SHP77 treated with DMSO at 0.1 percent for 48 hours (cell line): ENCODE measurements around the gene ACOX2.

ENCODE experiments used
- DNase-seq: peaks from one replicate; lab custom pipeline; 2025; lab: John Stamatoyannopoulos, UW

The ACOX2 gene

DNA sequence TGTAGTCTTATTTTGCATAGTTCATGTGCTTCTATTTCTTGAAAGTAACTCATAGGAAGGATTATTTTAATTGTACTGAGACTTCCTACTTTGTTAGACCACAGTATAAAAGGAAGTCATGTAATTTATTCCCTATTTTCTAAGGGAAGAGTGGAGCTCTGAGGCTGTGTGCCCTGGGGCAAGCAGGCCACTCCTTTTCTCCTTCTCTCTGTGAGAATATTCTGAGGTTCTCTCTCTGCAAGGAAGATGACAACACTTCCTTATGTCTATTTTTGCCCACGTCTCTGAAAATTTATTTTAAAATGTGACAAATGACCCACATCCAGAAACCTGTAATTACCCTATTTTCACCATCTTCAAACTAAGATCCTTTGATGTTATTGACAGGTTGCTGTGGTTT lies 34.1 kb downstream of the ACOX2 start:
- DNase-seq: no peak

GRCh38 chr3:58497097-58497496 lies 39.9 kb downstream of the ACOX2 start:
- no peak for DNase-seq

GRCh38 chr3:58496206-58496857 lies 40.7 kb downstream of the ACOX2 start:
- DNase-seq: no peak

DNA sequence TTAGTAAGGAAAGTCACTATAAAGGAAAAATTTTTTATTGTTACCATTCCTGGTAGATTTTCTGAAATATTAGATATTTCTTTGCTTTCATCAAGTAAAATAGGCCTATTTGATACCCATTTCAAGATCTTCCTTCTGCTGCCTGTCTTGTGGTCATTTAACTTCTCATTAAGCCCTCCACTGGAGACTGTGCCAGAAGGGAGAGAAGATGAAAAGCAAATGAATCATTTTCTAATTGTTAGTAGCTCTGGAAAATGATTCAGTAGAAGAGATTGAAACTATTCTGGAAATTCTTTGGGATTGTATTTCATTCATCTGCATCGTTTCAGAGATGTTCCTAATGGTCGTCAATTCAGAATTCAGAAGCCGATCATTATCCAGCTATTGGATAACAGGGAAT lies 41.9 kb downstream of the ACOX2 start:
- no peak for DNase-seq

DNA sequence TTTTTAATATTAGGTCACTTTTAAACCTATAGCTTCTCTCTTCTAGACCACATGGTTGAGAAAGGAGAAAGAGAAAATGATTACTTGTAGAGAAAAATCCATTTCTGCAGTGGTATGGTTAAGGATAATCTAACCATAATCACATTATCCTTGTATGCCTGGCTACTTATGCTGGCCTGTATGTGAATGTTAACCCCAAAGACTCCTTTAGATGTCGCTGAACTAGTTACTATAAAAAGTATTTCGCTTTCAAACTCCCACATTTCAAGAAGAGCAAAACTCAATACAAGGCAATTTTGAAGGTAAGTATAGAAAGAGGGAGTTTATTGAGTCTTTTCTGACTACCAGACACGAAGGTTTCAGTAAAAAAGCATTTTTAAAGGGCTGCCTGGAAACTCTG lies 42.9 kb downstream of the ACOX2 start:
- DNase-seq: no peak

GRCh38 chr3:58492494-58492905 lies 44.5 kb downstream of the ACOX2 start:
- DNase-seq: no peak

- peak; percentile 80 for DNase-seq
Measured at GRCh38 chr3:58491506-58492402, 45.2 kb downstream of the ACOX2 start, which contains the start of gene KCTD6. KCTD6 (plus strand) TSS chr3:58492096; CDS start chr3:58498756, 6,660 bp downstream.

GRCh38 chr3:58490860-58491501 lies 46.0 kb downstream of the ACOX2 start:
- peak; percentile 63 for DNase-seq

DNA sequence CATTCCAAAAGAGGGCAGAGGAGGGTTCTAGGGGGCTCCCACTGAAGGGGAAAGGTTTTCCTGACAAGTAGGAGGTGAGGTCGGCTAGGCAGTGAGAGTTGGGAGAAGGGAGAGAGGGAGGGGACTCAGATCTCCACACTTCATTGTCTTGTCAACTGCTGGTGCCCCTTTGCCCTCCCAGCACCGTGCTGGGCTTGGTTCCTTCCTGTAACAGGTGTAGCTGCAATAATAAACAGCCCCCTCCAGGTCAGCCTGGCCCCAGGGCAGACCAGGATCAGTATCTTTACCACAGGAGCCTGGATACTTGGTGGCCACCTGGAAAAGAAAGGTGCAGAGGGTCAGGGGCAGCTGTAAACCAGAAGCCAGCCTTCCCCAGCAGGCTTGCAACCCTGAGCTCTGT lies 48.0 kb downstream of the ACOX2 start:
- DNase-seq: no peak

DNA sequence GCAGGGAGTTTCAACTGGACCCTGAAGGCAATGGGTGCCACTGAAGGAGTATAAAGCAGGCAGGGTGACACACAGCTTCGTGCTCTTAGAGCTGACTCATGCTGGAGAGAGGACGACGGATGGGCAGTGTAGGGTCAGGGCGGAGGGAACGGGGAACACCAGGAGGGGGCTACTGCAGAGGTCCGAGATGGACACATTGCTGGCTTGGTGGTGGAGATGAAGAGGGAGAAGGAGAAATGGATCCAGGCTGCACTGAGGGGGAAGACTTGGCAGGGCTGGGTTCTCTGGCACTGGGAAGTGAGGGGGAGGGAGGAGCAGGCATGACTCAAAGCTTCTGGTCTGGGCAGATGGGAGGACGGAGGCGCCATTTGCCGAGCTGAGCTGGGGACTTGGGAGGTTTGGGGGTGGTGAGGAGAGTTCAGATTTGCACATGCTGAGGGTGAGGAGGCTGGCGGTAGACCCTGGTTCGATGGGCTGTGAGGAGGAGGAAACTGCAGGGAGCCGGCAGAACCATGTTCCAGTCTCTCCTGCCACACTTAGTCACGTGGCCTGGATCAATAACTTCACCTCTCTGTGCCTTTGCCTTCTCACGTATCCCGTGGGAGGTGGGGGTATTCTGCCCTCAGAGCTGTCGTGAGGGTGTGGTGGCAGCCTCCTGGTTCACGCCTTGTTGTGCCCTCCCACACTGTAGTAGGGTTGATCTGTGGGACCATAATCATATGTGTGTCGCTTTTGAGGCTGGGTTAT lies 49.7 kb downstream of the ACOX2 start:
- no peak for DNase-seq

DNA sequence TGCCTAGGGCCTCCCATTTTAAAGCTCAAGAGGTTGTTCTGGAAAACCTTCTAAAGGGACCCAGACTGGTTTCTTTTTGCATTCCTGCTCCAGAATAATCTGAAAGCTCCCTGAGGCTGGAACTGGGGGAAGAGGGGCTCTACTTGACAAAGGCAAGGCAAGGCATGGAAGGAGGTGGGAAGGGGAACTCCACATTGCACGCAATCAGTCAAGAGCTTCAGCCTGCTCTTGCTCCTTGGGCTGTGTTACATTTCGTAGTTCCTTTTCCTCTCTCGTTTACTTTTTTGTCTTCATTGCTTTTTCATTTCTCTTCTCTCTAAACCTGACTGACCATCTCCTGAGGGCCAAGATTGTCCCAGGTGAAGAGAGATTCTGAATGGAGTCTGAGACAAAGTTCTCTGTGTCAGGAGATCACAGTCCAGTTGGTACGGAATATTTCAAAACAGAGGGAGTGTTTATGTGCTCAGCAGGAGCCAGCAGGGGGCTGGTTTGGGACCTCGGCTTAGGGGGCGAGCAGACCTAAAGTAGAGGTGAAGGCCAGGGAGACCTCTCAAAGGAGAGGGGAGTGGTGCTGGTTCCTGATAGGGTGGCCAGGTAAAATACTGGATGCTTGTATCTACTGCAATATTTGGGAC lies 51.1 kb downstream of the ACOX2 start:
- DNase-seq: no peak

DNA sequence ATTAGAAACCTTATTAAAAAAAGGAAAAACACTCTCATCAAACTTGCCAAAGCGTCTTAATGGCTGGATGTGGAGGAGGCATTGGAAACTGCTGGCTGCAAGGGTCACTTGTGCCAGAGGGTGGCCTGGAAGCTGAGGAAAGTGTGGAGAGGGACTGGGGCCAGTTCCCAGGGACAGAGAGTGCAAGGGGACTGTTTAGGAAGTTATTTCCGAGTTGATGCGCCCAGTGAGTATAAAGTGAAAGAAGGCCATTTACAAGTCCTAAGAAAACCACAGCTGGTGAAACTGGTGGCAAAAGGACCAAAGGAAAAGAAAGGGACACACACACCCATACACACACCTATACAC lies 52.3 kb downstream of the ACOX2 start:
- no peak for DNase-seq

DNA sequence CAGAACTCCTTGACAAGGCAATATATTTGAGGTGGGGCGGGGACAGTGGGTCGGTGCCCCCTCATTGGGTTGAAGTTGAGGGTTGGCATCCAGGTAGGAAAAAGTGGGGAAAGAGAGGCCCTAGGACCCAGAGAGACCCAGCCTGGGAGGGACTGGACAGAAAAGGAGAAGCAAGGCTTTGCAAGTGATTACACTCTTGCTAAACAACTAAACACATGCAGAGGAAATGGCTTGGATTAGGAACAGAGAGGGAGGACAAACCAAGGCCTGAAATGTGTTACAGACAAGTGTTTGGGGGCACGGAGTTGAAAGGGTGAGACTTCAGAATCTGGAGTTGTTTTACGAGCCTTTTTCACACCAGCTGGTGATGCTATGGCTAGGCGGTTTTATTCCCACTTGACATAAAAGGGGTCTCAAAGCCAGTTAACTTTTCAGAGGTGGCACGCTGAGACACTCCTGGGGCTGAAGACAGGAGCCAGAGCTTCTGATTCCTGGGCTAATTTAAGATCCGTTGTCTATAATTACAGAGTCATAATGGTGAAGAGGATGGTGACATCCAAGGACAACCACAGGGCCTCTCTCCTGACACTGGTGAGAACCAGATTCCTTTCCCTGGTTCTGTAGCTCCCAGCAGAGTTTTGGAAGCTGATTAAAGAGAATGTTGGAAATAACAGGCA lies 52.8 kb downstream of the ACOX2 start:
- no peak for DNase-seq

DNA sequence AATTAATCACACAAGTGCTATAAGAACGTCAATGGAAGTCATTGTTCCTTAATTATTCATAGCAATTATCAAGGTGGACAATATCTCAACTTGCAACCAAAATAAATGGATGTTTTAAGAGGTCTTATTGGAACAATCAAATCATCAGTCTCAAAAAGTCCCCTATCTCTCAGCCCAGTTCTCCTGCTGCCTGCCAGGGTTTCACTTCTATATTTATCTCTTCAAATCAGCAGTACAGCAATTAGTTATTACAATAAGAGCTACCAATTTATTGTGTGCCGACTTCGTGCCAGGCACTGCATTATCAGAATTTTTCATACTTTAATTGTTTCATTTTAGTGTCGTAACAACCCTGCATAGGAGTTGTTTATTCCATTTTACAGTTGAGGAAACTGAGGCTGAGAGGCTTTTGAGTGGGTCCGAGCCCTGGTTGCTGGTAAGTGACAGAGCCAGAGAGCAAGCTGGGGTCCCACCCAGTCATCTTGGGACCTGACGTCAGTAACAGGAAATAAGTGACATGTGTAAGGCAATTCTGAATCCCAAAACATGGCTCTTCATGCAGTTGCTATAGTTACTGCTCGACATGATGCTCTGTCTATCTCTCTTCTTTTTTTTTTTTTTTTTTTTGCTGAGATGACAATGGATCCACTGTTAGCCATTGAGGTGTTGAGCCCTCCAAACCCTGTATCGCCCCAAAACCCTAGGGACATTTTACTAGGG lies 53.9 kb downstream of the ACOX2 start:
- no peak for DNase-seq

DNA sequence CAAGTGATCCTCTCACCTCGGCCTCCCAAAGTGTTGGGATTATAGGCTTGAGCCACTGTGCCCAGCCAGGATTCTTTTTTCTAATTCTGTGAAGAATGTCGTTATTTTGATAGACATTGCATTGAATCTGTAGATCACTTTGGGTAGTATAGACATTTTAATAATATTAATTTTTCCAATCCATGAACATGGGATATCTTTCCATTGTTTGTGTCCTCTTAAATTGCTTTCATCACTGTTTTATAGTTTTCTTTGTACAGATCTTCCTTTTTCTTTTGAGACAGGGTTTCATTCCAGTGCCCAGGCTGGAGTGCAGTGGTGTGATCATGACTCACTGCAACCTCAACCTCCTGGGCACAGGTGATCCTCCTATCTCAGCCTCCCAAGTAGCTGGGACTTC lies 56.7 kb downstream of the ACOX2 start:
- DNase-seq: no peak

DNA sequence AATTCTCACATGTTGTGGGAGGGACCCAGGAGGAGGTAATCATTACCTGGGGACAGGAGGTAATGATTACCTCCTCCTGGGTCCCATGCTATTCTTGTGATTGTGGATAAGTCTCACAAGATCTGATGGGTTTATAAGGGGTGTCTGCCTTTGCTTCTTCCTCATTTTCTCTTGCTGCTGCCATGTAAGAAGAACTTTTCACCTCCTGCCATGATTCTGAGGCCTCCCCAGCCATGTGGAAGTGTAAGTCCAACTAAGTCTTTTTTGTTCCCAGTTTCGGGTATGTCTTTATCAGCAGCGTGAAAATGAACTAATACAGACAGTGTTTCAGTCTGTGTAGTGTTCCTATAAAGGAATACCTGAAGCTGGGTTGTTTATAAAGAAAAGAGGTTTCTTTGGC lies 58.2 kb downstream of the ACOX2 start:
- no peak for DNase-seq

DNA sequence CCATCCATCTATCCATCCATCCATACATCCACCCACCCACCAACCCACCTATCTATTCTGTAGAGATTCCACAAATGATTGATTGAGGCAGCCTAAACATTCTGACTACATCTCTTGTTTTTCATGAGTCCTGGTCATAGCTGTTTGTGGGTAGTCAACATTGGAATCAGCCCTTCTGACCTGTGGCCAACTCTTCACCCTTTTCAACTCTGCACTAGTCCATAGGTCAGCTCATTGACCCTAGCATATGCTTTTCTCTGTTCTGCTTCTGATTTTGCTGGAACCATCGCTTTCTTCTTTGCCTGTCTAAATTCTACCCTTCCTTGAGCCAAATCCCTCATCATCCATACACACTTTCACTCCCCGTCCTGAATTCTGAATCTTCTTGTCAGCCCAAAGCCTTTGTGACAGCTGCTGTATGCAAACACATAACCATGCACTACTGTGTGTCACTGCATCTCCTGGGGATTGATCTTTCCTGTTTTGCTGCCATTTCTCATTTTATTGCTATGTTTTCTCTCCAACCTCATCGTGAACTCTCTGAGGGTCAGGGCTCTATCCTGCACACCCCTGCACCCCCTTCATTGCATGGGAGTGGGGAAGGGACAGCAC lies 61.9 kb downstream of the ACOX2 start:
- no peak for DNase-seq

GRCh38 chr3:58474348-58474911 lies 62.6 kb downstream of the ACOX2 start:
- DNase-seq: no peak

DNA sequence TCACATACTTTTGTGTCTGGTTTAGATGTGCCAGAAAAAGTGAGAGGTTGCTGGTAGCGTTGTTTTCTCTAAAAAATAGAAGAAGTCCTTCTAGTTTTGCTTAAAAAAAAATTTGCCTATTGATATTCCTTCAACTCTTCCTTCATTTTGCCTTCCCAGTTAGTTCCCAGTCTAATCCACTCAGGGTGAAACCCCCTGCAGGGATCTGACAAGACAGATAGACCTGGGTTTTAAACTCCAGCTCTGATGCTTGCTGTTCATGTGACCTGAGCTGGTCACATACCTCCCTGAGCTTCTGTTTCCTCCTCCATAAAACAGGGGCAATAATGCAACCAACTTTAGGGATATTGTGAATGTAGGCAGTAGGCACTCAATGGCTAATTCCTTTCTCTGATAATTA lies 63.7 kb downstream of the ACOX2 start:
- DNase-seq: no peak
